ENCODE data around the gene CACNA1D. TPM values are rescaled to one million over a fixed set of nuclear protein-coding genes. Genes with fewer than 3 reads are reported as not detected.

The CACNA1D gene
- total and polyA plus RNA-seq, 12 donors: 0.04 to 1.9 (median 0.49) TPM

DNA sequence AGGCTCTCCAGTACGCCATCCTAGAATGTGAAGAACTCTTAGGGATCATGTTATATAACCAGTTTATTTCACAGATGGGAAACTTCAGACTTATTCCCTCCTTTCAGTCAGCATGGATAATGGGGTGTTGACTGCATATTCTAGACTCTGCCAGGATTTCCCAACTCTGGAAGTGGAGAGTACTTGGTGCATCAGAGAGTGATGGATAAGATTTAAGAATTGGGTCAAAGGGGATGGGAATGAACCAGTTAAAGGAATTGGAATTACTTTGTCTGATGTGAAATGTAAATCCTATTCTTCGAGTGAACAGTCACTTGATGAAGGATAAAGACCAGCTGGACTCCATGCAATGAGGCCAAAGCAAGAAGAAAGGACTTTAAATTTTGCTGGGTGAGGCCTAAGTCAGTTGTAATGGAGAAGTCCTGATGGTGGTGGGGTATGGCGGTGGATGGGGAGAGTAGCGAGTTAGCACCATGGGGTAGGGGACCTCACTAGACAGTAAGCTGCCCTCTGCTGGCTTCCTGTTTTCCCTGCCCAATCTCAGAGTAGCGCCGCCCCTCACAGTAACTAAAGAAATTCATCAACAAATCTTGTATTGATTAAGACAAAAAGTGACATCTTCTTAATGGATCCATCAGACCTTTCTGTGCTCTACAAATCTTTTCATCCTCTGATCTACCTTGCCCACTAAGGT, 7.3 kb upstream of the CACNA1D start:
- WGBS, 2 donors: 84 to 87% methylated on average over 6 of the region's 6 CpGs
- no peak overlapping the region for H3K4me3 ChIP-seq
- no peaks in the 10 kb centered on the region for H3K36me3 ChIP-seq
- peaks cover 0 to 28% (median 16%) of the 10 kb centered on the region in 7 donors for H3K27me3 ChIP-seq
- no peaks in the 10 kb centered on the region for H3K4me1 ChIP-seq
- intact Hi-C loops (cut with DNase I): no loop called here
- no peak for ATAC-seq
- TF ChIP-seq, protein P1, sequence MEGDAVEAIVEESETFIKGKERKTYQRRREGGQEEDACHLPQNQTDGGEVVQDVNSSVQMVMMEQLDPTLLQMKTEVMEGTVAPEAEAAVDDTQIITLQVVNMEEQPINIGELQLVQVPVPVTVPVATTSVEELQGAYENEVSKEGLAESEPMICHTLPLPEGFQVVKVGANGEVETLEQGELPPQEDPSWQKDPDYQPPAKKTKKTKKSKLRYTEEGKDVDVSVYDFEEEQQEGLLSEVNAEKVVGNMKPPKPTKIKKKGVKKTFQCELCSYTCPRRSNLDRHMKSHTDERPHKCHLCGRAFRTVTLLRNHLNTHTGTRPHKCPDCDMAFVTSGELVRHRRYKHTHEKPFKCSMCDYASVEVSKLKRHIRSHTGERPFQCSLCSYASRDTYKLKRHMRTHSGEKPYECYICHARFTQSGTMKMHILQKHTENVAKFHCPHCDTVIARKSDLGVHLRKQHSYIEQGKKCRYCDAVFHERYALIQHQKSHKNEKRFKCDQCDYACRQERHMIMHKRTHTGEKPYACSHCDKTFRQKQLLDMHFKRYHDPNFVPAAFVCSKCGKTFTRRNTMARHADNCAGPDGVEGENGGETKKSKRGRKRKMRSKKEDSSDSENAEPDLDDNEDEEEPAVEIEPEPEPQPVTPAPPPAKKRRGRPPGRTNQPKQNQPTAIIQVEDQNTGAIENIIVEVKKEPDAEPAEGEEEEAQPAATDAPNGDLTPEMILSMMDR (IDR thresholded peaks at IDR 0.05): no peak
- H3K27ac ChIP-seq: no peak overlapping the region
- H3K9me3 ChIP-seq: no peaks in the 10 kb centered on the region
- DNase-seq: no peak

DNA sequence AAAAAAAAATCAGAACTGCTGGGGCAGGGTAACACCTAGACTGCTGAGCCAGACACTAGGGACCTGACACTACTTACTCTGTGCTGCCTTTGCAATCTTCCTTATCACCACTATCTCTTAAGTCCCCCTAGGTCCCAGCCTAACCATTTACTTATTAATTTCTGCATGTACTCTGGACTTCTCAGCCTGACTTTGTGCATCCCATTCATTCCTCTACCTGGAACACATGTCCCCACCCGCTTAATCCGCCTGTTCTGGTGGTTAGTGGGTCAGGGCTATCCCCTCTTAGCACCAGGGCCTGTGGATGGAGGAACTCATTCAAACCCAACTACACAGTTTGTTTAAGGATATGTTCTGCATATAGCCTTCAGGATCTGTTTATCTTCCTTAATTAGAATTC, 5.0 kb upstream of the CACNA1D start:
- ATAC-seq (no peak), DNase-seq (no peak)
- TF ChIP-seq, protein P1 (IDR thresholded peaks at IDR 0.05): no peak
- Histone ChIP-seq H3K27me3 (peaks cover 0 to 44% (median 35%) of the 10 kb centered on the region in 7 donors), H3K4me1 (peaks cover 3 to 11% (median 7%) of the 10 kb centered on the region in 9 donors), H3K4me3 (no peak overlapping the region), H3K9me3 (no peaks in the 10 kb centered on the region), H3K36me3 (no peaks in the 10 kb centered on the region), H3K27ac (no peak overlapping the region)
- intact Hi-C loops (cut with DNase I): no loop called here
- 97 to 100% methylated on average over 2 of the region's 2 CpGs for WGBS, 2 donors

DNA sequence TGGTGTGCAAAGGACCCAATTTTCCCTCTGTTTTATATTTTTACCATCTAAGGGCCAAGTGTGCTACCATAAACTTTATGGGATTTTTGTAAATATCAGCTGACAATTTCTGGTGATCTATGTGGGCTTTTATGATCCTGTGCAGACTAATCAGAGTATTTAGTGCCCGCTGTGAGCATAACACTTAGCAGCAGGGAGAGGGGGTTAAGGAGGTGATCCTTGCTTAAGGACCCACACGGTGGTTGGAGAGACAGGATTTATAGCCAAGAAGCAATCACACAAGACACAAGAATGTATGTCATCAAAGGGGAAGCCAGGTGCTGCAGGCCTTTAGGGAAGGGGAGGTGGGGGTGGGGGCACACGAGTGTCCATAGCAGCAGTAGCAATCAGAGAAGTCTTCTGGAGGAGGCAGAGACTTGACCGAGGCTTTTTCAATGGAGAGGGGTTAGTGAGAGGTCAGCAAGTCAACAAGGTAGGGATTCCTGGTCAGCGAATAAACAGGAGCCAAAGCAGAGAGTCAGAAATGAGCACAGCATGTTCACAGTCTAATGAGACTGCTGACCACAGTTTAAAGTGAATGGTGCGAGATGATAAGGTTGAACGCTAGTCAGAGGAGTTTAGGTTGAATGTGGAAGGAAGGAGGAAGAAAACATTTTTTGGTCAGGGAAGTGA, 4.5 kb upstream of the CACNA1D start:
- WGBS, 2 donors: 55 to 56% methylated on average over 7 of the region's 7 CpGs
- intact Hi-C loops (cut with DNase I): no loop called here

DNA sequence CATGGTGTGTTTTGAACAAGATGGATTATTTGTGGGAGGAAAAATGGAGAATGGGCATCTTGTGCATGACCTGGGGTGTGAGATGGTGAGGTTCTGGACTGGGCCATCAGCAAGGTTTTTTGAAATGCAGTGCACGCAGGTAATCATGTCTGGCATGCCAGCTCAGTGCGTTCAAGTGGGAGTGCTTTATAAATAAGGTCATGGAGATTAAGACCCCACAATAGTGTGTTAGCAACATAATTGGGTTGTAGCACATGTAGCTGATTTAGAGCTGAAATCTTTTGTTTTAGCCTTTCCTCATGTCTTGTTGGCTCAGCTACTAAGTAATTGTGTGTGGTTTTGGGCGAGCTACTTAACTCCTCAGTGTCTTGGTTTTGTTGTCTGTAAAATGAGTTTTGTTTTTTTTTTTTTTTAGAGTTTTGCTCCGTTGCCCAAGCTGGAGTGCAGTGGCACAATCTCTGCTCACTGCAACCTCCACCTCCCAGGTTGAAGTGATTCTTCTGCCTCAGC, 3.9 kb upstream of the CACNA1D start:
- WGBS, 2 donors: 68 to 72% methylated on average over 4 of the region's 4 CpGs
- Histone ChIP-seq H3K36me3 (no peaks in the 10 kb centered on the region), H3K27ac (no peak overlapping the region), H3K4me3 (no peak overlapping the region), H3K9me3 (no peaks in the 10 kb centered on the region), H3K4me1 (peaks cover 5 to 20% (median 14%) of the 10 kb centered on the region in 9 donors), H3K27me3 (peaks cover 0 to 53% (median 42%) of the 10 kb centered on the region in 7 donors)
- intact Hi-C loops (cut with DNase I): no loop called here
- no peak for ATAC-seq
- DNase-seq: no peak
- TF ChIP-seq, protein P1 (IDR thresholded peaks at IDR 0.05): no peak

More for the DNA sequence above, 4.5 kb upstream of the CACNA1D start:
- H3K4me3 ChIP-seq: no peak overlapping the region
- H3K27ac ChIP-seq: no peak overlapping the region
- ATAC-seq: no peak
- H3K9me3 ChIP-seq: no peaks in the 10 kb centered on the region
- DNase-seq: no peak
- H3K36me3 ChIP-seq: no peaks in the 10 kb centered on the region
- TF ChIP-seq, protein P1 (IDR thresholded peaks at IDR 0.05): no peak
- peaks cover 0 to 47% (median 37%) of the 10 kb centered on the region in 7 donors for H3K27me3 ChIP-seq
- peaks cover 3 to 14% (median 8%) of the 10 kb centered on the region in 9 donors for H3K4me1 ChIP-seq
